Stimulated activated CD8-positive, alpha-beta memory T cell treated with anti-CD3 and anti-CD28 coated beads, Interleukin-7, amount 100 ng/mL, for 4 hours (primary cell): ENCODE measurements around the gene NEDD9.
A peak's percentile ranks its signal among the peaks of the same experiment; 100 is the strongest.

ENCODE experiments used
- DNase-seq, 2 donors: peaks; one replicate each; pipeline ENCODE4 v3.0.0-alpha.2; 2020; ENCODE audit warnings: low read depth in 2 of 2

Gene NEDD9, protein sequence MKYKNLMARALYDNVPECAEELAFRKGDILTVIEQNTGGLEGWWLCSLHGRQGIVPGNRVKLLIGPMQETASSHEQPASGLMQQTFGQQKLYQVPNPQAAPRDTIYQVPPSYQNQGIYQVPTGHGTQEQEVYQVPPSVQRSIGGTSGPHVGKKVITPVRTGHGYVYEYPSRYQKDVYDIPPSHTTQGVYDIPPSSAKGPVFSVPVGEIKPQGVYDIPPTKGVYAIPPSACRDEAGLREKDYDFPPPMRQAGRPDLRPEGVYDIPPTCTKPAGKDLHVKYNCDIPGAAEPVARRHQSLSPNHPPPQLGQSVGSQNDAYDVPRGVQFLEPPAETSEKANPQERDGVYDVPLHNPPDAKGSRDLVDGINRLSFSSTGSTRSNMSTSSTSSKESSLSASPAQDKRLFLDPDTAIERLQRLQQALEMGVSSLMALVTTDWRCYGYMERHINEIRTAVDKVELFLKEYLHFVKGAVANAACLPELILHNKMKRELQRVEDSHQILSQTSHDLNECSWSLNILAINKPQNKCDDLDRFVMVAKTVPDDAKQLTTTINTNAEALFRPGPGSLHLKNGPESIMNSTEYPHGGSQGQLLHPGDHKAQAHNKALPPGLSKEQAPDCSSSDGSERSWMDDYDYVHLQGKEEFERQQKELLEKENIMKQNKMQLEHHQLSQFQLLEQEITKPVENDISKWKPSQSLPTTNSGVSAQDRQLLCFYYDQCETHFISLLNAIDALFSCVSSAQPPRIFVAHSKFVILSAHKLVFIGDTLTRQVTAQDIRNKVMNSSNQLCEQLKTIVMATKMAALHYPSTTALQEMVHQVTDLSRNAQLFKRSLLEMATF

DNA sequence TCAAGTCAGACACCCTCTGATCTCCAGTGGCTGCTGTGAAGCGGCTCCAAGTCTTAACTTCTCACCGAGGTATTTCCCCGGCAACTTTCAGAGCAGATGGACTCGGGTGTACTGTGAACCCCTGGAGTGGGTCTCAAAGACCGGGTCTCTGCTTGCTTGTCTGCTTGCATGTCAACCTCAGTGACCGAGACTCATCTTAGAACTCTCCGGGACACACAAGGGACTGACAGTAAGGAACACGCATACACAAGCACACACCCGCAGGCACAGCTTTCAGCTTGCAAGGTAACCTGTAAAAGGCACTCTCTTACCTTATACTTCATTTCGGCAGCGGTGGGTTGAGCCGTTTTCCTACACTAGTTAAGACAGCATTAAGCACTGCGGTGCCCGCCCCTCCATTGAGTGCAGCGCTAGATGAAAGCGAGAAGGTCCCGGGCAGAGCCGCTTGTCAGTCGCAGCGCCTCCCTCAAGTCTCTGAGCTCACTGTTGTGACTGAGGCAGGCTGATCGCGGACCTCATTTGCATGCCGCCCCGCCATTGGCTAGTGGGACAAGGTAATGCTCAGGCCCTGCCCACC is at the start of gene NEDD9:
Gene NEDD9 (minus strand): TSS at position 476 of the 577 bp plus-strand sequence. CDS start 153 bp downstream, at position 323.
- peak; percentile 92 to 95 for DNase-seq

DNA sequence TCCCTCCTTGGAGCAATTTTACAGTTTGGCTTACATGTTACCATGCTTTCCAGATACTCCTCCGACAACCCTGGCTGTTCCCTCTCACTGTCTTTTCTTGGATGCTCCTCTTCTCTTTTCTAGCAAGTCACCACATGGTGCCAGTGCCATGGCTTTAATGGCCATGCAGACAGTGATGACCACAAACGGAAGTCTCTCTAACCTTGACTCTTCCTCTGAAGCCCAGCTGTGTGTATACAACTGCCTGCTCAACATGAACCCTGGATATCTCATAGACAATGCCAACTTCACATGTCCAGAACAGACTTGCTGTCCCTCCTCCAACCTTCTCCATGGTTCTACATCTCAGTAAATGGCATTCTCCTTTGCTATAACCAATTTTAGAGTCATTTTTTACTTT is 49.8 kb upstream of the NEDD9 start:
- DNase-seq: no peak

DNA sequence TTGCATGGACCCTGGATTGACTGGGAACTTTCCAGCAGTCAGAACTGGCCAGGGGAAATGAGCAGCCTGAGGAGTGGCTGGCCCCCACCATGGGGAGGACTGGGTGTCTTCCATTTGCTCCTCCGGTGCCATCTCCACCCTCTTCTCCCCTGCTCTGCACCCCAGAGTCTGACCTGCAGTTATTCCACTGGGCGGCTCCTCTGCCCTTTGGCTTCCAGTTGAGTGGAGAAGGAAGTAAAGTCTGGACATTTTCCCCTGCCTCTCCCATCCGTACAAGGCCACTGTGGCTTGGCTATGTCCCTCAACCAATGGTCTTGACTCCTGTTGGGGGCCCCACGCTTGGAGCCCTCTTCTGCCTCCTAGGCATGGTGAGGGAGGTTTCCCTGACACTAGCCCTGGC is 47.9 kb upstream of the NEDD9 start:
- DNase-seq: no peak

DNA sequence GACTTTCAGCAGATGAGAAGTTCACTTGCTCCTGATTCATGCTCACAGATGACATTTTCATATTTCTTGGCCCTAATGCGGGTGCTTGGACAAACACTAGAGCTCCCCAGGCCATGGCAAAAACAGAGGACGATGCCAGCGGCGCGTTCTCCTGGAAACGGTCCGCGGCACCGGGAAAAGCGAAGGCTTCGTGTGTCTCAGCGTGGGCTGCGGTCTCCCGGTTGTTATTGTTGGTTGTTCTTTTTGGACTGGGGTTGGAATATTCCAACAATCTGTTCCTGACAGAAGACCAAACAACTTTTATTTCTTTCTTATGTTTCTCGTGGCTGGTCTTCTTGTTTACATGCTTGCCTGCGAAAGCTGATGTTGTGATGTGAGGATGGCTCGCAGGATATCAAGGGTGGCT is 46.8 kb upstream of the NEDD9 start:
- no peak for DNase-seq

DNA sequence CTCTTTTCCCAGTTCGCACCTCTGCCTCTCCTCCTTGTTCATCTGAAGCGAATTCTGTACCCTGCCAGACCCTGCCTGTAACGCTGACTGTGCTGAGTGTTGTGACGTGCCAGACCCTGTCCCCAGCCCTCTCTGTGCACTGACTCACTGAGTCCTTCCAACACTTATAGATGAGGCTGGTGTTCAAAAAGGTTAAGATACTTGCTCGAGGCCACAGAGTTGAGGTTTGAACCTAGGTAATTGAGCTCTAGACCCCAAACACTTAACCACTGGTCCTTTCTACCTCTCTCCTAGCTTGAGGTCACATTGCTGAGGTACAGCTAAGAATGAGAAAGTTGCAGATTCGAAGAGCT is 45.7 kb upstream of the NEDD9 start:
- no peak for DNase-seq

DNA sequence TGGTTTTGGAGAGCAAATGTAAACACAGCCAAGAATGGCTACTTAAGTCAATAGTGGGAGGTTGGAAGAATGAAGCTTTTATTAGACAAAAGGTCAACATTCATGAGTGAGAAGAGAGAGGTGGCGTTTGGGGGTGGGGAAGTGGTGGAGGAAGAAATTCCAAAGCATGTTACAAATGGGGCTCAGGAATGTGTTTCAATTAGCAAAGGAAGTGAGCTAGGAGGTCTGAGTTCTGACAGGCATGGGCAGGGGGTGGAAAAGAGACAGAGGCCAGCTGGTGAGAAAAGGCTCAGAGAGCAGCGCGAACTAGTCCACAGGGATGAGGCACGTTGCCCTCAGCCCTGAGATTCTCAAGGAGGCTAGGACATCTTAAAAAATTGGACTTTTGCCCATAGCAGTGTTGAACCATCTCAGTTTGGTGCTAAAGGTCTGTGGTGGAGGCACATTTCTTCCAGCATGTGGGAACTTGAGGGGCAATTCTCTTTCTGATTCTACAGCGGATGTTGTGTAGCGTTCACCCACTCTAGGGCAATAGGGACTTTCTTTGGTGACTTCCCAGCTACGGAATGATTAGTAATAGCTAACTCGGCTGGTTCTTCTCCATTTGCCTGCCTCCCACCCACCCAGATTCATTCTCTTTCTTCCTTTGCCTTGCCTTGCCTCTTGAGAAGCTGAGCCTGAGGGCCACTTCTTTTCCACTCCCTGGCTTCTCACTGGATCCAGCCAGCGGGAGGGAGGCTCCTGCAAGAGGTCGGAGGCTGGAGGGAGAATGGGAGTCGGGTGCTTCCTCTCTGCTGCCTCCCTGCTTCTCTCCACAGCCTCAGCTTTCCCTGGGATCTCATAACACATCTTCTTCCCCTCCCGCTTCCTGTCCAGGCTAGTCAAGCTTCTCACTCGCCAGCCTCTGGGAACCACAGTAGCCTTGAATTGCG is 45.1 kb upstream of the NEDD9 start:
- no peak for DNase-seq

DNA sequence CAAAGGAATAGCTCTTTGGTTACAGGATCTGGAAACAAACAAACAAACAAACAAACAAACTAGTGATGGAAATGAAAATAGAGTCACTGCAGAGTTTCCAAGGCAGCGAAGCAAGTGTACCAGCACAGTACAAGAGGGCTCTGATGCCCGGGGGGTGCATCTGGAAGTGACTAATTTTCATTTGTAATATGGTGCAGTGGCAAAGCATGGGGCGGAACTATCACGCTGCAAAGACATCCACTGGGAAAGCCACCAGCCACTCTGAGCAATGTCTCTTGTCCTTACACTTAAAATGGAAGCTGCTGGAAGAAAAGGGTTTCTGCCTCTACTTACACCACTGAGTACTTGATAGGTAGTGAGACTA is 44.4 kb upstream of the NEDD9 start:
- DNase-seq: no peak

DNA sequence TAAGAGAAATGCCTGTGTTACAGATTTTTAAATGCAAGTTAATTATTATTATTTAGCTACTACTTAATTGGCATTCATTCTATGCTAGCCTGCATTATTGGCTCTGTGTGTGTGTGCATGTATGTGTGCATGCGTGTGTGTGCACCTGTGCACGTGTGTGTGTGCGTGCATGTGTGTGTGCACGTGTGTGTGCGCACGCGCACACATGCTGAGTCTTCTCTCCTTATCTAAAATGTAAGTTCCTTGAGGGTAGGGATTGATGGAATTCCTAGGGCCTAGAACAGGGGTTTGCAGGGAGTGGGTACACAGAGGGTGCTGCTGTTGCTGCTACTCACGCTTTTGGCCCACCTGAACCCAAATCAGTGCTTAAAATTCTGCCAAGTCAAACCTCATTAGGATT is 43.8 kb upstream of the NEDD9 start:
- DNase-seq: no peak

DNA sequence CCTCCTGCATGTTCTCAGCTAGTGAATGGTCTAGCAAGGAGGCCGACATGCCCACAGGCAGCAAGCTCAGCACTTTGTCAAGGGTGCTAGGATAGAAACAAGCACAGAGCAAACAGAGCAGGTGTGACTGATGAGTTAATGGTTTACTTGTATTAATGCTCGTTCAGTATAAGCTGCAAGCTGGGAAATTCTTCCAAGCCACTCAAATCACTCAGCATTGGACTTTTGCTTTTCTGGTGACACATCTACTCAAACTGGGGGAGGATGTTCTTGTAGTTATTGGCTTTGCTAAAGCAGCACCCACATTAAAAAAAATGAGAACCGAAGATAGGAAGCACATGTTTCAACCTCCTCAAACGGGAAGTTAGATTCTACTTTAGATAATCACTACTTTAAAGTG is 43.1 kb upstream of the NEDD9 start:
- DNase-seq: no peak

DNA sequence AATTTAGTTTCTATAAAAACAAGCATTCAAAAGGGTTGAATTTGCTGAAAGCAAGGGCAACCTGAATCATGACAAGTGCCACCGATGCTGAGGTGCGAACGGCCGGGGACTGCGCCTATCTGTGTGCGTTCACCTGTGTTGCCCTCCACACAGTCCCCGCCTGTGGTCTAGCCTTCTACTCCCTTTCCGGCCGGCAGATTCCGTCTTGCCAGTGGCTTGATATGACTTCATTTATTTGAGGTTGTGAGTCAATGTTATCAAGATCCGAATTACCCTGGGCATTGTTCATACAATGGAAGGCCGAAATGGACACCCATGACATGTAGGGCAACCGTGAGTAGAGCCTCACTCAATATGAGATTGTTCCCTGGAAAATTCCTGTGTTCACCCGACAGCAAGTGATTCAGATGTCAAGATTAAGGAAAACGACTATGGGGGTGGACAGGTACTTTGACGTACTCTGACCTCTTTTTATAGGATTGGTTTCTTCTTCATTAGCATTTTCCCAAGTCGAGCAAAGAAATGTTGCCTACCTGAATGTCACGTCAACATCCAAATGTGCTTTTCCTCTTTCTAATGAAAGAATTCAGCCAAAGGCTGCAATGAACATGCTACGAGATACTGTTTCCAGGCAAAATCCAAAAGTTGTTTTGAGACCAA is 41.1 kb upstream of the NEDD9 start:
- DNase-seq: no peak

DNA sequence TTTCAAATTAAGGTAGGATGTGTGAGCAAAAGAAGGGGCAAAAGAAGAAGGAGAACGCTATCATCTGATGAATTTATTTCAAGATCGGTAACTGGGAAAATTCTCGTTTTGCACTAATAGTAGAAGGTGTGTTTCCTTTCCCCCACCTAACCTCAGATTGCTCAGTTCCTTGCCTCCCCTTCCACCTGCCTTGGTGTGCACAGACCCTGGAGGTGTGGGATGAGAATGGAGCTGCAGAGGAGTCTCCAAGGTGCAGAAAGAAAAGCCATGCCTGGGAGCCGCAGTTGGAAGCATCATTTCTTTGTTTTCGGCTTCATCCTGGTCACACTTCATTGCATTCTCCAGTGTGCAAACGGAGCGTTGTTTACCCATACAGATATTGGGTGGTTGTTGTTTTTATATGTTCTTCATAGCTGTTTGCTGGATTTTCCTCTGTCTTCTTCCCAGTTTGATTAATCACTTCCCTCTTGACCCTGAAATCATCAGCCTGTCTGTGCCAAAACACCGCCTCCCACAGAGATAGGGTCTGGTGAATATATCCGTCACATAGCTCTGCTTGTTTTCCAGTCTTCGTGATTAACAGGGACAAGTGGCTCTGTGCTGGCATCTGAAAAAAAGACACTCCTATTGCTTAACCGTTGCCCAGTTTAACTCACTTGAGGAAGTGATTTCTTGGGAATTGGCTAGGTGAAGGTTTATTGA is 40.2 kb upstream of the NEDD9 start:
- no peak for DNase-seq

DNA sequence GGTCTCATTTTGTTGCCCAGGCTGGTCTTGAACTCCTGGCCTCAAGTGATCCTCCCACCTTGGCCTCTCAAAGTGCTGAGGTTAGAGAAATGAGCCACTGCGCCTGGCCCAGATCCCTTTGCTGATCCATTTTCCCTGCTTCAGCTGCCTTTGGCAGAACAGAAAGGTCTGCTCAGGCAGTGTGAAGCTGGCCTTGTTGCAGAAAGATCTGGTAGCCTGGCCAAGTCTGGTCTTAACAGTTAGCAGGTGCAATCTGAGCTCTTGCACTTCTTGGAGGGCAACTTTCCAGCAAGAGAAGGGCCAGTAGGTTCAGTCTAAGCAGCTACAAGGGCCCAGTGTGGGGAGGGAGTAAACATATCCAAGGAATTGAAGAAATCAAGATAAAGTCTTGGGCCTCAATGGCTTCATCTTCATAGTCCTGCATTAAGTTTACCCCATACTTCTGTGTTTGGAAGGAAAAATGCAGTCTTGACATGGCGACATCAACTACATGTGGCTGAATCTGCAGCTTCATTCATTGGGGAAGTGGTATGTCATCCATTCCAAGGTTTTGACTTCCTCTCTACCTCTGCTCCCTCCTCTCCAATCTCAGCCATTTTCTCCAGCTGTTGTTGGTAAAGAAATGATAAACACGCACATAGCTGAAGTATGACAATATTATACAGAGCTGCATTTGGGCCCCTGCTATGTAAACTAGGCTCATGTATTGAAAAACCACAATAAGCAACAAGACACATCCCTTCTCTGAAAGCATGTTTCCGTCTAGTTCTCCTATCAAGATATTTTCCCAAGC is 39.0 kb upstream of the NEDD9 start:
- no peak for DNase-seq

DNA sequence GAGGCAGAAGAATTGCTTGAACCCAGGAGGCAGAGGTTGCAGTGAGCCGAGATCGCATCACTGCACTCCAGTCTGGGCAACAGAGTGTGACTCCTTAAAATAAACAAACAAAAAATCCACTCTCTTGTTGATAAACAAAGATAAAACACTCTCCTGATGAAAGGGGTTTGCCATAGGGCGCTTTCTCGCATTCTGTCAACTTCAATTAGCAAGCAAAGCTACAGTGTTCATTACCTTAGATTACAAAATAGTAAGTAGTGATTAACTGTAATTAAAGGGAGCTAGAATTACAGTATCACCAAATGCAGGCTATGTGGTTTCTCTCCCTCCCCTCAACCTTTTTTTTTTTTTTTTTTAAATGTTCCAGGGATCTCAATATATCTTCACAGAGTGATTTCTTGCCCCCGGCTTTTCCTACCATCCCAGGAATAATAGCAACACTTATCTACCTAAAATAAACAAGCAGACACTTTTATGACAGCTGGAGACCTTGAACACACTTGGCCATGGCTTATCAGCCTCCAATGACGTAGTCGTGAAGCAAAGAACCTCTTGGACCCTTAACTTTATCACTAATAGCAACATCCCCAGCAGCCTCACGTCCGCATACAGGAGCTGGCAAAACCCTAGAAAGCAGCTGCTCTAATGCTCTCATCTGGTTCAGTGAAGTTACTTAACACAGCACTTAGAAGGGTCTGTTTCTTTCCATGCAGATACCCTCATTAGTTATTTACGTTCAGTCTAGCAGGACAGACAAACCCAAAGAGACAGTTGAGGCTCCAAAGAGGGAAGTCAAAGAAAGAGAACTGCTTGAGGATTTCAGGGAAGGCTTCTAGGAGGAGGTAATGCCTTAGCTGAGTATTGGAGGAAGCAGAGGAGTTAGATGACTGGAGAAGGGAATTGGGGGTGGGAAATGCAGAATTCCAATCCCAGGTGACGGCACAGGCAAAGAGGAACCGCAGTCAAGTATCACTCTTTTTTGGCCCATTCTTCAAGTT is 37.9 kb upstream of the NEDD9 start:
- DNase-seq: no peak

DNA sequence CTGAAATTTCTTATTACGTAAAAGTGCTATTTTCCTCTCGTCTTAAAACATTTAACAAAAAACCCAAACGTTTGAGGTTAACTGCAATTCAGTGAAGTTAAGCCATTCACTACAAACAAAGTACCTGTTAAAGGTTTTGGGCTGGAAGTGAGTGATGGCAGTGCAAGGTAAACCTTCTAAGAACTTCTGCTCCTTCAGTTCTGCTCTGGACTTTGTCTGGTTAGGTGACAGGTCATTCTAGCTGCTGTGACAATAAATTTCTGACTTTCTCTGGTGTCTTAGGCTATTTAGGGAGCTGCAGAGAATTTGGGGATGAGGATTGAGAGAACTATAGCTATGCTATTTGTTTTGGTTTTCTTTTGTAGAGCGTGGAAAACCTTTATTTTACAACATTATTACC is 36.5 kb upstream of the NEDD9 start:
- DNase-seq: no peak

DNA sequence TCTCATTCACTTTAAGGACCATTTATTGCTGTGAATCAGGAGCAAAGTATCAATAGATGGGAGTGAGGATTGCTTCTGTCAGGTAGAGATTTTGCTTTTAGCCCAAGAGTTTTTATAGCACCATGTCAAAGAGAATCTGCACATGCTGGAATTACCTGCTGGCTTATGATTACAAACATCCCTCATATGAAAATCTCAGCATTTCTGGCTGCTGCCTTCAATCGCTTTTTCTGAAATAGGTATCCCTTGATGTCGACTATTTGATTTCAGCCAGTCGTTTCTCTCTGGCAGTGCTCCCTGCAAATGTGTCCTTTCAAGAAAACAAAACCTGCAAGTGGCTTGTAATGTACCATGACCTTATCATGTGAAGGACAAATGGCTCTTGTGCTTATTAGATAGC is 34.5 kb upstream of the NEDD9 start:
- no peak for DNase-seq

DNA sequence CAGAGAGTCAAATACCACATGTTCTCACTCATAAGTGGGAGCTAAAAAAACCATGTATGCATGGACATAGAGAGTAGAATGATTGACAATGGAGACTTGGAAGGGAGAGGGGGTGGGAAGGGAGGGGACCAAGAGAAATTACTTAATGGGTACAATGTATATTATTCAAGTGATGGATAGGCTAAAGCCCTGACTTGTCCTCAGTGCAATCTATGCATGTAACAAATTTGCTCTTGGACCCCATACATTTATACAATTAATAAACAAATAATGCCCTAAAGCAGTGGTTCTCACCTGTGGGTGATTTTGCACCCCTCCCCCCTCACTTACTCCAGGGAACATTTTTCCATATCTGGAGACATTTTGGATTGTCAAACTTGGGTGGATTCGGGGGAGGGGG is 33.5 kb upstream of the NEDD9 start:
- DNase-seq: no peak

DNA sequence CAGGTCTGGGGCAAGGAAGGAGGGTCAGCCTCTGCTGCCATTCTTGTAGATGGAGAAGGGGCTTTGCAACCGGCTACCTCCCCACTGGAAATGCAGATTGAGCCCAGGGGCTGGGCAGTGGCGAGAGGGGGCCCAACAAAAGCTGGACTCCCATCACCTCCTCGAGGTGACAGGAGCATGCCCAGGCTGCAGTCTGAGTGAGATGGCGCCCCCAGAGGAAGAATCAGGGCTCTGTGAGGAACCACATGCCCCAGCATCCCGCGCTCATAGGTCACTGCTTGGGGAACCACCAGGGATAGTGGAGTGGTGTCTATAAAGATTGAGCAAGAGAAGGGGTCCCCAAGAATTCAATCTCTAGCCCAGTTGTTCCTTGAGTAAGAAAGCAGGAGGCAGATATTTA is 31.6 kb upstream of the NEDD9 start:
- no peak for DNase-seq

DNA sequence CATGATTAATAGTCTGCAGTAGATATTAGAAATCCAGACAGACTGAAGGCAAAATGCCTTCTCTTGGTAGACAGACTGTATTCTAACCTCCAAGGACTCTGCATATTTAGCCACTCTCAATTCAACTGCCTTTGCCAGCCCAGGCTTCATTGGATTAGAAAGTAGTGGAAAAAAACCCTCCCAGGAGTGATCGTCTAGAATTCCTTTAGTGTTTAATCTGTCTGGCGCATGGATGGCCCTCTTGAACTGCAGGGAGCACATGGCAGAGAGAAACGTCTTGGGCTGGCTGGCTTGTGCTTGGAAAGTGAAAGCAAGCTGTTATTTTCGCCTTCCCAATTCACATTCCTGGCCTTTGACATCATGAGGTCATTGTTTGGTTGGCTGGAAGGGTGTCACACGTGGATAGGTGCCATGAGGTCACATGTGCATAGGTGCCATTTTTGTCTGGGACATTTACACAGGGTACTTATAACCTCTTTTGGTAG is 30.9 kb upstream of the NEDD9 start:
- no peak for DNase-seq
